GM23338 (cell line): ENCODE data around the gene VPS54. TPM values are rescaled to one million over a fixed set of nuclear protein-coding genes. Genes with fewer than 3 reads are reported as not detected.

Source experiments
- ATAC-seq: fragments of 200-7000 bp; cut with Tn5 transposase; 3 replicates; pipeline ENCODE4 v1.9.1; 2020
- DNase-seq: peaks from one replicate; pipeline ENCODE4 v3.0.0-alpha.2; 2015; ENCODE audit warnings: low spot score
- H2AFZ ChIP-seq: fragments of 200-600 bp; sonication (generic); 2 replicates; pipeline ENCODE4 v1.8.0; 2016; ENCODE audit warnings: antibody characterized with exemption, mild to moderate bottlenecking, moderate library complexity
- H3F3A ChIP-seq: fragments of 200-600 bp; sonication (generic); replicated peaks from 2 replicates; pipeline ENCODE4 v1.8.0; 2017; ENCODE audit warnings: antibody characterized with exemption, mixed run types, low read depth
- H3K27ac ChIP-seq: fragments of 200-600 bp; sonication (generic); 2 replicates; pipeline ENCODE4 v1.6.1; 2016; ENCODE audit warnings: low read depth
- H3K27me3 ChIP-seq: fragments of 200-600 bp; sonication (generic); 2 replicates; pipeline ENCODE4 v1.8.0; 2016; ENCODE audit warnings: mild to moderate bottlenecking, mixed run types, moderate library complexity; ENCODE audit not compliant: insufficient read depth
- H3K36me3 ChIP-seq: fragments of 200-600 bp; sonication (generic); 2 replicates; pipeline ENCODE4 v1.8.0; 2016; ENCODE audit warnings: mild to moderate bottlenecking; ENCODE audit not compliant: insufficient read depth
- H3K4me1 ChIP-seq: fragments of 200-600 bp; sonication (generic); 2 replicates; pipeline ENCODE4 v1.8.0; 2016; ENCODE audit warnings: mild to moderate bottlenecking, moderate library complexity; ENCODE audit not compliant: insufficient read depth
- H3K4me2 ChIP-seq: fragments of 200-600 bp; sonication (generic); 2 replicates; pipeline ENCODE4 v1.7.1; 2017; ENCODE audit warnings: mixed run types
- H3K4me3 ChIP-seq: fragments of 200-600 bp; sonication (generic); 2 replicates; pipeline ENCODE4 v1.6.1; 2016; ENCODE audit warnings: mixed run types
- H3K79me2 ChIP-seq: fragments of 200-600 bp; sonication (generic); replicated peaks from 2 replicates; pipeline ENCODE4 v1.8.0; 2017; ENCODE audit warnings: mild to moderate bottlenecking; ENCODE audit not compliant: insufficient read depth
- H3K9me2 ChIP-seq: fragments of 200-600 bp; sonication (generic); 2 replicates; pipeline ENCODE4 v1.8.0; 2017; ENCODE audit not compliant: insufficient read depth
- H4K20me1 ChIP-seq: fragments of 200-600 bp; sonication (generic); replicated peaks from 2 replicates; pipeline ENCODE4 v1.8.0; 2017; ENCODE audit warnings: mild to moderate bottlenecking; ENCODE audit not compliant: insufficient read depth
- H3K27ac Mint-ChIP-seq: 2 replicates; pipeline ENCODE4 v1.8.0; 2020; ENCODE audit warnings: inconsistent platforms, mild to moderate bottlenecking, moderate library complexity, mixed read lengths
- H3K27me3 Mint-ChIP-seq: 3 replicates; pipeline ENCODE4 v1.8.0; 2022; ENCODE audit warnings: low read depth, mild to moderate bottlenecking, moderate library complexity, mixed read lengths, inconsistent platforms; ENCODE audit not compliant: insufficient read depth, poor library complexity
- H3K36me3 Mint-ChIP-seq: 3 replicates; pipeline ENCODE4 v1.8.0; 2021; ENCODE audit warnings: low read depth, mild to moderate bottlenecking, inconsistent platforms, moderate library complexity, mixed read lengths
- H3K4me1 Mint-ChIP-seq: 3 replicates; pipeline ENCODE4 v1.8.0; 2020; ENCODE audit warnings: mild to moderate bottlenecking, inconsistent platforms, mixed read lengths
- H3K4me3 Mint-ChIP-seq: 3 replicates; pipeline ENCODE4 v1.8.0; 2021; ENCODE audit warnings: moderate library complexity, mild to moderate bottlenecking, inconsistent platforms, mixed read lengths
- H3K9me3 Mint-ChIP-seq: 3 replicates; pipeline ENCODE4 v1.8.0; 2020; ENCODE audit warnings: moderate library complexity, mild to moderate bottlenecking, inconsistent platforms, mixed read lengths
- CREB1 ChIP-seq: fragments of 250-450 bp; sonication (Bioruptor Pico); IDR thresholded peaks from 2 replicates; pipeline ENCODE4 v1.5.0; 2020; ENCODE audit warnings: low read depth, mild to moderate bottlenecking, moderate library complexity
- EZH2phosphoT487 ChIP-seq: fragments of 200-600 bp; sonication (generic); IDR thresholded peaks from one replicate; pipeline ENCODE4 v1.8.1; 2018; ENCODE audit warnings: antibody characterized with exemption; ENCODE audit not compliant: unreplicated experiment
- JUNB ChIP-seq: IDR thresholded peaks from one replicate; pipeline ENCODE4 v1.6.1; 2016; ENCODE audit warnings: antibody characterized with exemption; ENCODE audit not compliant: unreplicated experiment
- NANOG ChIP-seq: IDR thresholded peaks from 2 replicates; pipeline ENCODE4 v1.6.1; 2016; ENCODE audit warnings: antibody characterized with exemption, borderline replicate concordance
- POLR2AphosphoS5 ChIP-seq: IDR thresholded peaks from 2 replicates; pipeline ENCODE4 v1.6.1; 2016; ENCODE audit warnings: antibody characterized with exemption, low read depth
- STAT1 ChIP-seq: IDR thresholded peaks from one replicate; pipeline ENCODE4 v1.6.1; 2016; ENCODE audit warnings: antibody characterized with exemption; ENCODE audit not compliant: unreplicated experiment
- ZNF114 ChIP-seq: fragments of 250-450 bp; sonication (Bioruptor Pico); IDR thresholded peaks from 2 replicates; pipeline ENCODE4 v1.5.0; 2020; ENCODE audit warnings: mild to moderate bottlenecking, moderate library complexity
- ZNF331 ChIP-seq: fragments of 250-450 bp; sonication (Bioruptor Pico); IDR thresholded peaks from 2 replicates; pipeline ENCODE4 v1.5.0; 2020; ENCODE audit warnings: low read depth, mild to moderate bottlenecking, moderate library complexity
- polyA plus RNA-seq: library from polyadenylated mRNA; unstranded; fragments of >200 nt; fragmentation: Nextera tagmentation; extraction: Ambion mirVana; gene quantifications from 2 replicates; pipeline ENCODE4 v1.2.1, GENCODE V29; 2016
- total RNA-seq: library from RNA; depleted of rRNA; stranded (reverse); fragments of >200 nt; shearing (Covaris generic); gene quantifications from 2 replicates; pipeline ENCODE4 v1.2.3, GENCODE V29; 2014
- TF ChIP-seq, protein P1 (sequence below): IDR thresholded peaks from 2 replicates; pipeline ENCODE4 v1.6.1; 2016; ENCODE audit warnings: antibody characterized with exemption
- TF ChIP-seq, protein P2 (sequence below), 2 experiments: fragments of 200-600 bp in 1 of 2; sonication (generic) in 1 of 2; conservative IDR thresholded peaks; 2 replicates each; pipeline versions ENCODE4 v1.5.1 to v1.6.1; 2016 to 2017; ENCODE audit warnings: antibody characterized with exemption in 2 of 2, low read depth in 2 of 2, mild to moderate bottlenecking in 2 of 2, moderate library complexity in 1 of 2
- TF ChIP-seq, protein P3 (sequence below): IDR thresholded peaks from one replicate; pipeline ENCODE4 v1.6.1; 2018; ENCODE audit warnings: antibody characterized with exemption; ENCODE audit not compliant: unreplicated experiment

VPS54 gene
- total and polyA plus RNA-seq, 2 experiments from 2014 or later: 6.6 to 17.0 TPM

DNA sequence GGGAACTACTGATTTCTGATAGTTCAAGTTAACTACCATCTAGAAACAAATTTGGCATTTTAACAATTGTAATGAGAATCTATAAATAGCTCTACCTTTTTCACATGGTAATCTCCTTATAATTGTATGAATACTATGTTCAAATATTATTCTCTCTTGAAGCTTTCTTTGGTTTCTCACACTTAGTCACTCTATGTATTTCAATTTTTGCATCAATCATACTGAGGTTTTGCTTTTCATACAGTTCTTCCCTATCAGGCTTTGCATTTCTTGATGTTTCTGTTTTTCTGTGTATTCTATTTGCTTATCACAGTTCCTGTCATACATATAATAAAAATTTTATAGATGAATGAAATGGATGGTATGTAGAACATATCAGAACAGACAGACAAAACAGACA lies 16.0 kb downstream of the VPS54 start:
- peaks cover 4% of the 10 kb centered on the region for H3K27me3 Mint-ChIP-seq
- H3K4me3 Mint-ChIP-seq: no peak overlapping the region
- no peaks in the 10 kb centered on the region for H3K27me3 ChIP-seq
- H3F3A ChIP-seq: no peaks in the 10 kb centered on the region
- peaks cover 7% of the 10 kb centered on the region; the same call in 2 of the 3 replicates for H3K4me1 Mint-ChIP-seq
- TF ChIP-seq, protein P1, sequence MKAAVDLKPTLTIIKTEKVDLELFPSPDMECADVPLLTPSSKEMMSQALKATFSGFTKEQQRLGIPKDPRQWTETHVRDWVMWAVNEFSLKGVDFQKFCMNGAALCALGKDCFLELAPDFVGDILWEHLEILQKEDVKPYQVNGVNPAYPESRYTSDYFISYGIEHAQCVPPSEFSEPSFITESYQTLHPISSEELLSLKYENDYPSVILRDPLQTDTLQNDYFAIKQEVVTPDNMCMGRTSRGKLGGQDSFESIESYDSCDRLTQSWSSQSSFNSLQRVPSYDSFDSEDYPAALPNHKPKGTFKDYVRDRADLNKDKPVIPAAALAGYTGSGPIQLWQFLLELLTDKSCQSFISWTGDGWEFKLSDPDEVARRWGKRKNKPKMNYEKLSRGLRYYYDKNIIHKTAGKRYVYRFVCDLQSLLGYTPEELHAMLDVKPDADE: no peak
- TF ChIP-seq NANOG (no peak), ZNF114 (no peak), POLR2AphosphoS5 (no peak)
- TF ChIP-seq, protein P2, sequence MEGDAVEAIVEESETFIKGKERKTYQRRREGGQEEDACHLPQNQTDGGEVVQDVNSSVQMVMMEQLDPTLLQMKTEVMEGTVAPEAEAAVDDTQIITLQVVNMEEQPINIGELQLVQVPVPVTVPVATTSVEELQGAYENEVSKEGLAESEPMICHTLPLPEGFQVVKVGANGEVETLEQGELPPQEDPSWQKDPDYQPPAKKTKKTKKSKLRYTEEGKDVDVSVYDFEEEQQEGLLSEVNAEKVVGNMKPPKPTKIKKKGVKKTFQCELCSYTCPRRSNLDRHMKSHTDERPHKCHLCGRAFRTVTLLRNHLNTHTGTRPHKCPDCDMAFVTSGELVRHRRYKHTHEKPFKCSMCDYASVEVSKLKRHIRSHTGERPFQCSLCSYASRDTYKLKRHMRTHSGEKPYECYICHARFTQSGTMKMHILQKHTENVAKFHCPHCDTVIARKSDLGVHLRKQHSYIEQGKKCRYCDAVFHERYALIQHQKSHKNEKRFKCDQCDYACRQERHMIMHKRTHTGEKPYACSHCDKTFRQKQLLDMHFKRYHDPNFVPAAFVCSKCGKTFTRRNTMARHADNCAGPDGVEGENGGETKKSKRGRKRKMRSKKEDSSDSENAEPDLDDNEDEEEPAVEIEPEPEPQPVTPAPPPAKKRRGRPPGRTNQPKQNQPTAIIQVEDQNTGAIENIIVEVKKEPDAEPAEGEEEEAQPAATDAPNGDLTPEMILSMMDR (conservative IDR thresholded peaks at IDR 0.05; ENCODE audit: low read depth in 2 of 2): no peak
- H3K36me3 Mint-ChIP-seq: peaks cover 25% of the 10 kb centered on the region
- H4K20me1 ChIP-seq: no peaks in the 10 kb centered on the region
- no peak overlapping the region for H2AFZ ChIP-seq
- H3K79me2 ChIP-seq: peaks cover 24% of the 10 kb centered on the region
- H3K27ac Mint-ChIP-seq: no peak overlapping the region
- H3K4me1 ChIP-seq: peaks cover 6% of the 10 kb centered on the region; the same call in 1 of the 2 replicates
- H3K4me3 ChIP-seq: no peak overlapping the region
- H3K9me3 Mint-ChIP-seq: peaks cover 6% of the 10 kb centered on the region
- DNase-seq (no peak), ATAC-seq (no peak)
- no peak overlapping the region for H3K4me2 ChIP-seq
- H3K9me2 ChIP-seq: 0 out of 2 replicates have a peak, but pooled peaks cover 4% of the 10 kb centered on the region
- peaks cover 4% of the 10 kb centered on the region; the same call in 1 of the 2 replicates for H3K36me3 ChIP-seq
- H3K27ac ChIP-seq: no peak overlapping the region

DNA sequence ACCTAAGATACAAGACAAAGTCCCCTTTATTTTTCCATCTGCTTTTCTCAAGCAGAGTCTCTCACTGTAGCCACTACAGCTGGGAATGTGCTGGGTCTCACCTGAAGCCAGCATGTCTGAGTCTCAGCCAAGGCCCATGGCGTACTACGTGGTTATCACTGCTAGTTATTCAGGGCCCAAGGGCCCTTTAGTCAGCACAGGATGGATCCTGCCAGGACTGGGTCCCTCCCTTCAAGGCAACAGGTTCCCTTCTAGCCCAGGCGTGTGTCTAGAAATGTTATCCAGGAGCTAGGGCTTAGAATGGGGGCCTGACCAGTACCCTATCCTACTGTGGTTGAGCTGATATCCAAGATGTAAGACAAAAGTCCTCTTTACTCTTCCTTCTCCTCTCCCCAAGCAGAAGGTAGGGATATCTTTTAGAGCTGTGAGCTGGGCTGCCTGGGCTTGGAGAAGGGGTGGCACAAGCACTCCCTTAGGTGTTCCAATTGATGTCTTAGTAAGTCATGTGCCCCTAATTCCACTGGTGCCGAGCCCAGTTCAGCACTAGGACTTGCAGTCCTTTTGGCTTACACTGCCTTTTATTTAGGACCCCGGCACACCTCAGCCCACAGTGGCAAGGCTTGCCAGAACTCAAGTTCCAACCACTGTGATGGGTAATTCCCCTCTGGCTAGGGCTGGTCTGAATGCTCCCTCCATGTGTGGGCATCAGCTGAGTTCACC lies 17.7 kb downstream of the VPS54 start:
- H3K79me2 ChIP-seq: peaks cover 12% of the 10 kb centered on the region
- DNase-seq (no peak), ATAC-seq (no peak)
- Mint-ChIP-seq H3K4me3 (no peak overlapping the region), H3K27me3 (peaks cover 4% of the 10 kb centered on the region), H3K4me1 (peaks cover 7% of the 10 kb centered on the region; the same call in 2 of the 3 replicates), H3K36me3 (peaks cover 42% of the 10 kb centered on the region), H3K27ac (no peak overlapping the region), H3K9me3 (peaks cover 23% of the 10 kb centered on the region)
- no peak overlapping the region for H3K27ac ChIP-seq
- H2AFZ ChIP-seq: no peak overlapping the region
- peaks cover 6% of the 10 kb centered on the region; the same call in 1 of the 2 replicates for H3K4me1 ChIP-seq
- no peaks in the 10 kb centered on the region for H4K20me1 ChIP-seq
- H3K27me3 ChIP-seq: no peaks in the 10 kb centered on the region
- H3K9me2 ChIP-seq: 0 out of 2 replicates have a peak, but pooled peaks cover 4% of the 10 kb centered on the region
- H3K4me3 ChIP-seq: no peak overlapping the region
- no peaks in the 10 kb centered on the region for H3F3A ChIP-seq
- H3K4me2 ChIP-seq: no peak overlapping the region
- peaks cover 4% of the 10 kb centered on the region for H3K36me3 ChIP-seq
- TF ChIP-seq EZH2phosphoT487 (no peak), STAT1 (no peak), NANOG (no peak), ZNF331 (no peak), POLR2AphosphoS5 (no peak), CREB1 (CRISPR knock-in tag) (no peak), JUNB (no peak)
- TF ChIP-seq, protein P3, sequence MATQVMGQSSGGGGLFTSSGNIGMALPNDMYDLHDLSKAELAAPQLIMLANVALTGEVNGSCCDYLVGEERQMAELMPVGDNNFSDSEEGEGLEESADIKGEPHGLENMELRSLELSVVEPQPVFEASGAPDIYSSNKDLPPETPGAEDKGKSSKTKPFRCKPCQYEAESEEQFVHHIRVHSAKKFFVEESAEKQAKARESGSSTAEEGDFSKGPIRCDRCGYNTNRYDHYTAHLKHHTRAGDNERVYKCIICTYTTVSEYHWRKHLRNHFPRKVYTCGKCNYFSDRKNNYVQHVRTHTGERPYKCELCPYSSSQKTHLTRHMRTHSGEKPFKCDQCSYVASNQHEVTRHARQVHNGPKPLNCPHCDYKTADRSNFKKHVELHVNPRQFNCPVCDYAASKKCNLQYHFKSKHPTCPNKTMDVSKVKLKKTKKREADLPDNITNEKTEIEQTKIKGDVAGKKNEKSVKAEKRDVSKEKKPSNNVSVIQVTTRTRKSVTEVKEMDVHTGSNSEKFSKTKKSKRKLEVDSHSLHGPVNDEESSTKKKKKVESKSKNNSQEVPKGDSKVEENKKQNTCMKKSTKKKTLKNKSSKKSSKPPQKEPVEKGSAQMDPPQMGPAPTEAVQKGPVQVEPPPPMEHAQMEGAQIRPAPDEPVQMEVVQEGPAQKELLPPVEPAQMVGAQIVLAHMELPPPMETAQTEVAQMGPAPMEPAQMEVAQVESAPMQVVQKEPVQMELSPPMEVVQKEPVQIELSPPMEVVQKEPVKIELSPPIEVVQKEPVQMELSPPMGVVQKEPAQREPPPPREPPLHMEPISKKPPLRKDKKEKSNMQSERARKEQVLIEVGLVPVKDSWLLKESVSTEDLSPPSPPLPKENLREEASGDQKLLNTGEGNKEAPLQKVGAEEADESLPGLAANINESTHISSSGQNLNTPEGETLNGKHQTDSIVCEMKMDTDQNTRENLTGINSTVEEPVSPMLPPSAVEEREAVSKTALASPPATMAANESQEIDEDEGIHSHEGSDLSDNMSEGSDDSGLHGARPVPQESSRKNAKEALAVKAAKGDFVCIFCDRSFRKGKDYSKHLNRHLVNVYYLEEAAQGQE: no peak
